Endodermal cell (in vitro differentiated cells): ENCODE data around the gene IQCM. TPM values are rescaled to one million over a fixed set of nuclear protein-coding genes. Genes with fewer than 3 reads are reported as not detected.
A peak's percentile ranks its signal among the peaks of the same experiment; 100 is the strongest.

Source experiments
- DNase-seq: peaks from one replicate; pipeline ENCODE4 v3.0.0-alpha.2; 2017
- H3K27ac ChIP-seq: 2 replicates; pipeline ENCODE4 v1.5.1; 2013; ENCODE audit warnings: mild to moderate bottlenecking, low read depth, low read length, moderate library complexity
- H3K27me3 ChIP-seq: 2 replicates; pipeline ENCODE4 v1.6.1; 2013; ENCODE audit warnings: mild to moderate bottlenecking, low read length, moderate library complexity; ENCODE audit not compliant: insufficient read depth, control insufficient read depth, poor library complexity, severe bottlenecking
- H3K36me3 ChIP-seq: 2 replicates; pipeline ENCODE4 v1.7.0; 2013; ENCODE audit warnings: mild to moderate bottlenecking, low read length, moderate library complexity; ENCODE audit not compliant: control insufficient read depth, insufficient read depth
- H3K4me1 ChIP-seq: one replicate; pipeline ENCODE4 v1.7.0; 2013; ENCODE audit warnings: low read length; ENCODE audit not compliant: control insufficient read depth, insufficient read depth
- H3K4me3 ChIP-seq: 2 replicates; pipeline ENCODE4 v1.5.1; 2013; ENCODE audit warnings: mild to moderate bottlenecking, low read length, moderate library complexity
- H3K9ac ChIP-seq: 2 replicates; pipeline ENCODE4 v1.6.1; 2013; ENCODE audit warnings: mild to moderate bottlenecking, low read length, moderate library complexity; ENCODE audit not compliant: poor library complexity, severe bottlenecking; ENCODE audit errors: extremely low read depth
- H3K9me3 ChIP-seq: 2 replicates; pipeline ENCODE4 v1.6.1; 2013; ENCODE audit warnings: mild to moderate bottlenecking, low read length, moderate library complexity; ENCODE audit not compliant: control insufficient read depth
- H3K27ac Mint-ChIP-seq: 2 replicates; pipeline ENCODE4 v1.8.0; 2020; ENCODE audit warnings: mixed read lengths
- H3K27me3 Mint-ChIP-seq: 2 replicates; pipeline ENCODE4 v1.8.0; 2021; ENCODE audit warnings: mild to moderate bottlenecking, mixed read lengths; ENCODE audit not compliant: insufficient read depth
- H3K36me3 Mint-ChIP-seq: 2 replicates; pipeline ENCODE4 v1.8.0; 2020; ENCODE audit warnings: low read depth, mixed read lengths
- H3K4me1 Mint-ChIP-seq: 2 replicates; pipeline ENCODE4 v1.8.0; 2020; ENCODE audit warnings: mixed read lengths
- H3K4me3 Mint-ChIP-seq: 2 replicates; pipeline ENCODE4 v1.8.0; 2020; ENCODE audit warnings: mild to moderate bottlenecking, moderate library complexity, mixed read lengths
- H3K9me3 Mint-ChIP-seq: 2 replicates; pipeline ENCODE4 v1.8.0; 2020; ENCODE audit warnings: mild to moderate bottlenecking, mixed read lengths
- CTCF ChIP-seq: fragments of 200-600 bp; sonication (generic); conservative IDR thresholded peaks from 2 replicates; pipeline ENCODE4 v1.5.0; 2021; ENCODE audit warnings: antibody characterized with exemption, mild to moderate bottlenecking
- WGBS, 2 experiments: methylation state at CpG; one replicate each; pipeline versions ENCODE4 v1.1.5 to v1.1.7; 2013; ENCODE audit warnings: missing lambda C conversion rate in 2 of 2, mixed read lengths in 1 of 2; ENCODE audit not compliant: insufficient coverage in 1 of 2, insufficient read length in 1 of 2; 5-methylcytosine and 5-hydroxymethylcytosine counted together
- total RNA-seq, 2 donors: library from RNA; stranded (reverse); fragmentation: NEBNext Ultra II Directional in 1 of 2; extraction: Animal tissue kit (Norgen Biotek cat#: 25700) in 1 of 2; gene quantifications; 2 replicates in 1 of 2; 3 replicates in 1 of 2; pipeline ENCODE4 v1.2.1, GENCODE V29; 2021

IQCM gene
- total RNA-seq, 2 donors from 2014 or later, result not detected

GRCh38 chr4:149835280-149835679 is 19.6 kb upstream of the IQCM start:
- H3K4me1 ChIP-seq, result no peaks in the 10 kb centered on the region
- DNase-seq, result peak; percentile 54
- H3K36me3 Mint-ChIP-seq, result no peaks in the 10 kb centered on the region
- no peaks in the 10 kb centered on the region for H3K36me3 ChIP-seq
- no peaks in the 10 kb centered on the region for H3K9me3 Mint-ChIP-seq
- no peaks in the 10 kb centered on the region for H3K4me1 Mint-ChIP-seq
- no peak overlapping the region for H3K4me3 ChIP-seq
- no peaks in the 10 kb centered on the region for H3K27me3 Mint-ChIP-seq
- no peaks in the 10 kb centered on the region for H3K27me3 ChIP-seq
- no peak for TF ChIP-seq CTCF
- WGBS, 2 experiments, result 93% methylated on average over 4 to 14 of the region's 15 CpGs
- H3K27ac Mint-ChIP-seq, result no peak overlapping the region
- H3K4me3 Mint-ChIP-seq, result no peak overlapping the region
- no peaks in the 10 kb centered on the region for H3K9me3 ChIP-seq
- H3K27ac ChIP-seq, result no peak overlapping the region
- no peak overlapping the region for H3K9ac ChIP-seq

GRCh38 chr4:149831656-149832208 is 16.1 kb upstream of the IQCM start:
- Mint-ChIP-seq H3K9me3 (no peaks in the 10 kb centered on the region), H3K4me3 (no peak overlapping the region), H3K36me3 (no peaks in the 10 kb centered on the region), H3K4me1 (no peaks in the 10 kb centered on the region), H3K27ac (no peak overlapping the region), H3K27me3 (no peaks in the 10 kb centered on the region)
- no peak for DNase-seq
- Histone ChIP-seq H3K4me1 (no peaks in the 10 kb centered on the region), H3K27ac (no peak overlapping the region), H3K9ac (no peak overlapping the region), H3K9me3 (no peaks in the 10 kb centered on the region), H3K4me3 (no peak overlapping the region), H3K27me3 (no peaks in the 10 kb centered on the region), H3K36me3 (no peaks in the 10 kb centered on the region)
- no peak for TF ChIP-seq CTCF

- 72% methylated on average over 2 of the region's 3 CpGs; no CpG with 5 or more reads in 1 of the 2 experiments for whole genome bisulfite sequencing, 2 experiments
- no peak for DNase-seq
- Mint-ChIP-seq H3K36me3 (no peaks in the 10 kb centered on the region), H3K27me3 (no peaks in the 10 kb centered on the region), H3K4me3 (no peak overlapping the region), H3K4me1 (no peaks in the 10 kb centered on the region), H3K27ac (no peak overlapping the region), H3K9me3 (no peaks in the 10 kb centered on the region)
- no peaks in the 10 kb centered on the region for H3K4me1 ChIP-seq
- H3K4me3 ChIP-seq, result no peak overlapping the region
- H3K27ac ChIP-seq, result no peak overlapping the region
- TF ChIP-seq CTCF, result no peak
- no peaks in the 10 kb centered on the region for H3K27me3 ChIP-seq
- no peak overlapping the region for H3K9ac ChIP-seq
- H3K9me3 ChIP-seq, result no peaks in the 10 kb centered on the region
- no peaks in the 10 kb centered on the region for H3K36me3 ChIP-seq
Measured at GRCh38 chr4:149830823-149831222, 15.2 kb upstream of the IQCM start.
